H1 (cell line): ENCODE measurements around the gene KLF13. TPM values are rescaled to one million over a fixed set of nuclear protein-coding genes. Genes with fewer than 3 reads are reported as not detected.

Experiments used
- ATF2 ChIP-seq: IDR thresholded peaks from 2 replicates; pipeline ENCODE4 v1.6.1; 2012; ENCODE audit warnings: low read length, inconsistent platforms
- SP4 ChIP-seq: IDR thresholded peaks from 2 replicates; pipeline ENCODE4 v1.6.1; 2012; ENCODE audit warnings: low read length, inconsistent platforms
- SRF ChIP-seq: IDR thresholded peaks from 2 replicates; pipeline ENCODE4 v1.6.1; 2011; ENCODE audit warnings: mild to moderate bottlenecking, low read depth, low read length, moderate library complexity
- polyA plus RNA-seq, 7 experiments: library from polyadenylated mRNA; depleted of rRNA in 3 of 7; stranded (reverse) in 5 of 7; unstranded in 2 of 7; fragments of >200 nt in 5 of 7; fragments of 200-250 nt in 2 of 7; gene quantifications; 1 replicate in 5 of 7; 2 replicates in 1 of 7; 4 replicates in 1 of 7; pipeline versions ENCODE4 v1.2.1 to v1.2.3, GENCODE V29; 2011 to 2013; ENCODE audit warnings: missing spikeins in 2 of 7, mixed read lengths in 2 of 7
- total RNA-seq: library from RNA; stranded (reverse); fragmentation: NEBNext Ultra II Directional; extraction: Animal tissue kit (Norgen Biotek cat#: 25700); gene quantifications from 2 replicates; pipeline ENCODE4 v1.2.1, GENCODE V29; 2021

The KLF13 gene
- total and polyA plus RNA-seq, 2 of the 8 experiments (the other 6 are each of a cell fraction or from before 2014, with no cell fraction given): 18.3 to 33.4 TPM

GRCh38 chr15:31374986-31375385 lies 48.4 kb downstream of the KLF13 start (continued):
- TF ChIP-seq SRF (no peak), SP4 (no peak), ATF2 (no peak)
